CD4-positive, alpha-beta T cell treated with Interferon gamma for 1 hour (primary cell): ENCODE measurements around the gene NUDT6.
"Not testable (repeated sequence)": the region's sequence is repeated elsewhere in the genome, so short reads cannot be mapped to it uniquely, and the experiment has no call there.

Source experiments
- DNase-seq: peaks from one replicate; pipeline ENCODE4 v3.0.0-alpha.2; 2020

NUDT6 gene

DNA sequence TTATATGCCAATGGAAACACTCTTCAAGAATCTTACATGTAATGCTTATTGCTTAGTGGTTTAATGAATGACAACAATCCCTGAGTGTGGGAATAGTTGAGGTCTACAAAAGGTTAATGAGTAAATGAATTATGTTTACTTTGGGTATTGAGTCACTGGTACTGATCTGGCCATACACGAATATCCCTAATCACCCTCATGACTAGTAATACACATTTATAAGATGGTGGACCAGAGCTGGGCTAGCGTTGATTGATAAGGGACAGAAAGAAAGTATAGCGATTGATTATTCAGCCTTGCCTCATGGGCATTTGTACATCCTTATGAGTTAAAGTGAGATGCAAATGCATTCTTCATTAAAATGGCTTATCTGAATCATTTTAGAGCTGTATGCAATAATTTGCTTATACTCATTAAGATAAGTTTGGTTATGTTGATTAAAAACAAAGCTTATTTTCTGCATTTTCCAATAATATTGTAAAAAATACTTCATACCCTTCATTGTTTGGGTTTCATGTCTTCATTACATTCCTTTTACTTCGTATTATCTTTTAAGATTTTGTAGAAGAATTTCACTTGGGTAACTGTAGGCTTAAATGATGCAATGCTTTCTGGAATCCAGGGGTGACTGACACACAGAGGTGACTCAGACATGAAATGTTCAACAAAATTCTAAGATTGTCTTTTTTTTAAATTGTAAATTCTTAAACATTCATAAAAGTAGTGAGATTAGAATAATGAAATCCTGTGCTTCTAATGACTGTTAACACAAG is 48.4 kb downstream of the NUDT6 start:
- DNase-seq: no peak

DNA sequence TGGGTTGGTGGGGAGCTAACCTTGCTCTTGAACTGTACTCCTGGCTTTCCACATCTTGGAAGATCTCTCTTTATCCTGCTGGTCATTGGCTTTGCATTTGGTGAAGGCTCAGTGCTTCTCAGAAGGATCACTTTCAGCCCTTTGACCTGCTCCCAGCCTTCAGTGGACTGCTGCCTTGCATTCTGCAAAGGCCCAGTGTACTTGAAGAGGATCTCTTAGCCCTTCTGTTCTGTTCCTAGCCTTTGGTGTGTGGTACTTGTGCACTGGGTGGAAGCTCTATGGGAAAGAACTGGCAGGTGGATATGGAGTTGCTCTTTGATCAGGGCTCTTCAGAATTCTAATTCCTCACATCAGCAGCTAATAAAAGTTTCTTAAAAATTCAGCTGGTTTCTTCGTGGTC is 49.3 kb downstream of the NUDT6 start:
- DNase-seq: no peak

DNA sequence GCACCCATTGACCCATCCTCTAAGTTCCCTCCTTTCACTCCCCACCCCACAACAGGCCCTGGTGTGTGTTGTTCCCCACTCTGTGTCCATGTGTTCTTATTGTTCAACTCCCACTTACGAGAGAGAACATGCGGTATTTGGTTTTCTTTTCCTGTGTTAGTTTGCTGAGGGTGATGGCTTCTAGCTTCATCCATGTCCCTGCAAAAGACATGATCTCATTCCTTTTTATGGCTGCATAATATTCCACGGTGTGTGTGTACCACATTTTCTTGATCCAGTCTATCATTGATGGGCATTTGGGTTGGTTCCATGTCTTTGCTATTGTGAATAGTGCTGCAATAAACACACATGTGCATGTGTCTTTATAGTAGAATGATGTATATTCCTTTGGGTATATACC is 54.2 kb downstream of the NUDT6 start:
- not testable (repeated sequence) for DNase-seq

DNA sequence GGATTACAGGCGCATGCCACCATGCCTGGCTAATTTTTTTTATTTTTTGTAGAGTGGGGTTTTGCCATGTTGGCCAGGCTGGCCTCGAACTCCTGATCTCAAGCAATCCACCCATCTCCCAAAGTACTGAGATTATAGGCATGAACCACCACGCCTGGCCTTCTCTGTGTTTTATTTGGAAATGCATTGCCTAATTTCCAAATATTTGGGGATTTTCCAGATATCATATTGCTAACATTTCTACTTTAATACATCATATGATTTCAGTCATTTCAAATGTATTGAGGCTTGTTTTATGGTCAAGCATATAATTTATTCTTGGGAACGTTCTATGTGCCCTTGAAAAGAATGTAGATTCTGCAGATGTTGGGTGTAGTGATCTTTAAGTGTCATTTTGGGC is 57.0 kb downstream of the NUDT6 start:
- no peak for DNase-seq

DNA sequence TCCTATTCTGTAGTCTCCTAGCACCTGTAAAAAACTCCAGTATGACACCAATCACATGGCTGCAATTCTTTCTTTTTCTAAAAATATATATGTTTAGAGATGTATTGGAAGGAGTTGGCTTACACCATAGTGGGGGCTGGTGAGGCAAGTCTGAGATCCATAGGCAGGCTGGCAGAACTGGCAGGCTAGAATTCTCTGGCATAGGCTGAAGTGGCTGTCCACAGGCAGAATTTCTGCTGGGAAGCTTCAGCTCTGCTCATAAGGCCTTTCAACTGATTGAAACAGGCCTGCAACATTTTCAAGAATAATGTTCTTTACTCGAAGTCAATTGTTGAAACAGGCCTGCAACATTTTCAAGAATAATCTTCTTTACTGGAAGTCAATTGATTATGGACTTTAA is 58.8 kb downstream of the NUDT6 start:
- DNase-seq: no peak

DNA sequence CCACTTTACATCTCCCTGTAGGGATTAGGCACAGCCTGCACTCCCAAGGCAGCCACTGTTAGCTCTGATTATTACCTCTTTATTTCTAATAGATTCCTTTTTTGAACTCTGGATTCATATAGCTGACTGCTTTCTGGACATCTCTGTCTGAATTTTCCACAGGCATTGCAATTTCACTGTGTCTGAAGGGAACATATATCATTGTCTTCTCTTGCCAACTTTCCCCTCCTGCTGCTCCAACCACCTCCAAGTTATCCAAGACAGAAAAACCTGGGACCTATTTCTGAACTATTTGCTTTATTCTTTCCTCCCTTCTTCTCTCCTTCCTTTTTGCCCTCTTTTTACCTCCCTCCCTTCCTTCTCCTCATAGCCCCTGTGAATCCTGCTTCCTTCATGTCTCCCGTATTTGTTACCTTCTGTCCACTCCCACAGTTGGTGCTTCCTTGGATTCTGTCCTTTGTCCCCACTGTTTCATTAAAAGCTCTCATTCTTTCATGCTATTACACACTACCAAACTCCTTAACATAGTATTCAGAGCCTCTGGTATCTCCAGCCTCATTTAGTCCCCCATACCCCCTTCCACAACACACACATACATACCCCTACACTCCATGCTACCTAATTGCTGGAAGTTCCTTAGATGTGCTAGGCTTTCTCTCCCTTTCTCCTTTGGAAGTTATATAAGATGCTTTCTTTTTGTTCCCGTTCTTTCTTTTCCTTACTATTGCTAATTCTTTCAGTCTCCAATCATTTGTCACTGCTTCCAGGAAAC is 61.0 kb downstream of the NUDT6 start:
- DNase-seq: no peak

- no peak for DNase-seq
Observed at GRCh38 chr4:122858705-122859104, 63.7 kb downstream of the NUDT6 start.

DNA sequence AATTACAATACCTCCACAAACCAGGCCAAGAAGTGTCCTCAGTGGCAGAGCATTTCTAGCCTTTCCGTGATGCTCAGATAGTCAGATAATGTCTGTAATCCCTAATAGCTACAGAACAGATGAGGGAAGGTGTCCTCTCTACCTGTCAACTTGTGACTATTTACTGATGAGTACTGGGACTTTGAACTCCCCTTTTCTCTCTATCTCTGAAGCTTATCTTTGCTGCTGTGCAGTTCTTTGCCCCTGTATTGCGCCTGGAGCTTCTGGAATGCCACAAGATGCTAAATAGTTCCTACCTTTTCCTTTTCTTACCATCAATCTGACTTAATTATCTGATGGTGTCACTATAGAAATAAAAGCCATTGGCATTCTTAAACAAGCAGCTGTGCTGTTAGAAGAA is 65.2 kb downstream of the NUDT6 start:
- no peak for DNase-seq

DNA sequence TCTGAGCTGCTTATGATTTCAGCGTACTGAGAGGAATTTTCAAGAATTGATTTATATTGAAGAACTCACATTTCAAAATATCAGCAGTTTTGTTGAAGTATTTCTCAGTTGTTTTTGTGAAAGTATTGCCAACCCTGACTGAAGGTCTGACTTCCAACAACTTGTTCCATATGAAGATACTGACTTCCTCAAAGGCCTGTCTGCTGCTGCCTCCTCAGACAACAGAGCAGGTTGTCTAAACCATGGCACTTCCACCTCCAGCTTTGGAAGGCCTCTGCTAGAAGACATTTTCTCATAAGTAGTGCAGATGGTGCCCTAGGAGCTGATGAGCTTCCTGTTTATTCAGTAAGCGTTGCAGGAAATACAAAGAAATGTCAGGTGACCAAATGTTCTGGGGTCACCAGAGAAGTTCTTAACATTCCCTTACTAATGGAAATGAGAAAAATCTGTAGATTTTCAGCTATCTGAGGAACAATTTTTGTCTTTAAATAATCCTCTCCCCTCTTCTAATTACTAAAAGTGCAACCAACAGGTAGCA is 67.0 kb downstream of the NUDT6 start:
- no peak for DNase-seq

GRCh38 chr4:122854447-122855352 is 67.7 kb downstream of the NUDT6 start:
- DNase-seq: no peak

DNA sequence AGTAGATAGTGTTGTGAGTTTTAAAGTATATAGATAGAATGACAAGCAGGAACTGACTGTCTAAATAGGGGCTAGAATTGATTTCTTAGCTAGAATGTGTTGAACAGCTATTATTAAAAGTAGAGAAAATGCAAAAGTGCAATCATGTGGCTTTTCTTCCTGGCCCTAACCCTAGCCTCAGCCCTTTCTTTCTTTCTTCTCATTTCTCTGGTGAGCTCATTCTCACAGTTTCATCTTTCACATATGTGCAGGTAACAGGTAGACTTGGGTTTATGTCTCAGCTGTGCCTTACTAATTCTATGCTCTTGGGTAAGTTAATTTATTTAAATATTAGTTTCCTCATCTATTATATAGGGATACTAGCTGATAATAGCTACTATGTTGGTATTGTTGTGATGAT is 70.8 kb downstream of the NUDT6 start:
- DNase-seq: no peak

- not testable (repeated sequence) for DNase-seq
Observed at GRCh38 chr4:122849789-122850188, 72.6 kb downstream of the NUDT6 start.

GRCh38 chr4:122847931-122848330 is 74.5 kb downstream of the NUDT6 start:
- no peak for DNase-seq

GRCh38 chr4:122845760-122846159 is 76.6 kb downstream of the NUDT6 start:
- no peak for DNase-seq

DNA sequence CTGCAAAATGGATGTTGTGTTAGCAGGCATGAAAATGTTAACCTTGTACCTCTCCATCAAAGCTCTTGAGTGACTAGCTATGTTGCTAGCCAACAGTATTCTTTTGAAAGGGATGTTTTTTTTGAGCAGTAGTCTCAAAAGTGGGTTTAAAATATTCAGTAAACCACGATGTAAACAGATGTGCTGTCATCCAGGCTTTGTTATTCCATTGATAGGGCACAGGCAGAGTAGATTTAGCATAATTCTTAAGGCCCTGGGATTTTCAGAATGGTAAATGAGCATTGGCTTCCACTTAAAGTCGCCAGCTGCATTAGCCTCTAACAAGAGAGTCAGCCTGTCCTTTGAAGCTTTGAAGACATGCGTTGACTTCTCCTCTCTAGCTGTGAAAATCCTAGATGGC is 77.3 kb downstream of the NUDT6 start:
- DNase-seq: no peak

- not testable (repeated sequence) for DNase-seq
Observed at GRCh38 chr4:122844391-122844790, 78.0 kb downstream of the NUDT6 start.

GRCh38 chr4:122842984-122843531 is 79.3 kb downstream of the NUDT6 start:
- no peak for DNase-seq
